Measurements from ENCODE around the gene PLCL2.

DNA sequence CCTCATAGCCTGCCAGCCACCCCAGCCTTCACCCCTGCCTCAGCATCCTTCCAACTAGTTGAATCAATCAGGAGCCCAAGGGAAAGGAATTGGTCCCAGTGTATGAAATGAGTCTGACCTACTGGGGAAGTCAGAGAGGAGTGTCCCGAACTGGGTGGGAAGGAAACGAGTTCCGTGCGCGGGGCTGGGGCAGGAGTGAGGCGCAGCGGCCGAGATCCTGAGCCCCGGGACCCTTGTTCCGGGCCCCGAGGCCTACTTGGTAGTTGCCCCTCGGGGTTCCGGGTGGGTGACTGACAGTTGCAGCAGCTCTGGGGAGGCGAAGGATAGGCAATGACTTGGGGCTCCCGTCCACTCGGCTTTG lies 1.1 kb upstream of the PLCL2 start:
- TF ChIP-seq, protein P1, sequence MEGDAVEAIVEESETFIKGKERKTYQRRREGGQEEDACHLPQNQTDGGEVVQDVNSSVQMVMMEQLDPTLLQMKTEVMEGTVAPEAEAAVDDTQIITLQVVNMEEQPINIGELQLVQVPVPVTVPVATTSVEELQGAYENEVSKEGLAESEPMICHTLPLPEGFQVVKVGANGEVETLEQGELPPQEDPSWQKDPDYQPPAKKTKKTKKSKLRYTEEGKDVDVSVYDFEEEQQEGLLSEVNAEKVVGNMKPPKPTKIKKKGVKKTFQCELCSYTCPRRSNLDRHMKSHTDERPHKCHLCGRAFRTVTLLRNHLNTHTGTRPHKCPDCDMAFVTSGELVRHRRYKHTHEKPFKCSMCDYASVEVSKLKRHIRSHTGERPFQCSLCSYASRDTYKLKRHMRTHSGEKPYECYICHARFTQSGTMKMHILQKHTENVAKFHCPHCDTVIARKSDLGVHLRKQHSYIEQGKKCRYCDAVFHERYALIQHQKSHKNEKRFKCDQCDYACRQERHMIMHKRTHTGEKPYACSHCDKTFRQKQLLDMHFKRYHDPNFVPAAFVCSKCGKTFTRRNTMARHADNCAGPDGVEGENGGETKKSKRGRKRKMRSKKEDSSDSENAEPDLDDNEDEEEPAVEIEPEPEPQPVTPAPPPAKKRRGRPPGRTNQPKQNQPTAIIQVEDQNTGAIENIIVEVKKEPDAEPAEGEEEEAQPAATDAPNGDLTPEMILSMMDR (IDR thresholded peaks at IDR 0.05), result no peak
- no peak for TF ChIP-seq POLR2A (IDR thresholded peaks at IDR 0.05)
